Right atrium auricular region (tissue), 2 donors: ENCODE results near the gene HNRNPAB. TPM values are rescaled to one million over a fixed set of nuclear protein-coding genes. Genes with fewer than 3 reads are reported as not detected.

Experiments
- DNase-seq: peaks from one replicate; pipeline ENCODE4 v3.0.0-alpha.2; 2019; ENCODE audit warnings: low spot score
- H3K27ac ChIP-seq, 2 donors: fragments of 200-600 bp; sonication (generic); 1 replicate in 1 of 2; 2 replicates in 1 of 2; pipeline ENCODE4 v1.5.1; 2016 to 2019
- H3K27me3 ChIP-seq, 2 donors: fragments of 200-600 bp; sonication (generic); one replicate each; pipeline versions ENCODE4 v1.5.1 to v1.6.0; 2017 to 2019
- H3K36me3 ChIP-seq: fragments of 200-600 bp; sonication (generic); one replicate; pipeline ENCODE4 v1.5.1; 2016
- H3K4me1 ChIP-seq, 2 donors: fragments of 200-600 bp; sonication (generic); one replicate each; pipeline versions ENCODE4 v1.5.1 to v1.6.0; 2017 to 2019
- H3K4me3 ChIP-seq, 2 donors: fragments of 200-600 bp; sonication (generic); 1 replicate in 1 of 2; 2 replicates in 1 of 2; pipeline ENCODE4 v1.5.1; 2017 to 2019; ENCODE audit warnings: mild to moderate bottlenecking in 1 of 2, moderate library complexity in 1 of 2
- H3K9me3 ChIP-seq, 2 donors: fragments of 200-600 bp; sonication (generic); one replicate each; pipeline ENCODE4 v1.5.1; 2019
- total RNA-seq, 2 donors: library from RNA; depleted of rRNA; stranded (reverse); fragments of >200 nt; gene quantifications; one replicate each; pipeline ENCODE4 v1.1.0, GENCODE V29; 2016
- TF ChIP-seq, protein P1 (sequence below), 2 donors: fragments of 200-600 bp; sonication (generic); IDR thresholded peaks; one replicate each; pipeline ENCODE4 v1.5.1; 2019; ENCODE audit warnings: antibody characterized with exemption in 2 of 2

Gene HNRNPAB
- total RNA-seq, 2 donors from 2014 or later: 62.4 to 69.1 TPM

DNA sequence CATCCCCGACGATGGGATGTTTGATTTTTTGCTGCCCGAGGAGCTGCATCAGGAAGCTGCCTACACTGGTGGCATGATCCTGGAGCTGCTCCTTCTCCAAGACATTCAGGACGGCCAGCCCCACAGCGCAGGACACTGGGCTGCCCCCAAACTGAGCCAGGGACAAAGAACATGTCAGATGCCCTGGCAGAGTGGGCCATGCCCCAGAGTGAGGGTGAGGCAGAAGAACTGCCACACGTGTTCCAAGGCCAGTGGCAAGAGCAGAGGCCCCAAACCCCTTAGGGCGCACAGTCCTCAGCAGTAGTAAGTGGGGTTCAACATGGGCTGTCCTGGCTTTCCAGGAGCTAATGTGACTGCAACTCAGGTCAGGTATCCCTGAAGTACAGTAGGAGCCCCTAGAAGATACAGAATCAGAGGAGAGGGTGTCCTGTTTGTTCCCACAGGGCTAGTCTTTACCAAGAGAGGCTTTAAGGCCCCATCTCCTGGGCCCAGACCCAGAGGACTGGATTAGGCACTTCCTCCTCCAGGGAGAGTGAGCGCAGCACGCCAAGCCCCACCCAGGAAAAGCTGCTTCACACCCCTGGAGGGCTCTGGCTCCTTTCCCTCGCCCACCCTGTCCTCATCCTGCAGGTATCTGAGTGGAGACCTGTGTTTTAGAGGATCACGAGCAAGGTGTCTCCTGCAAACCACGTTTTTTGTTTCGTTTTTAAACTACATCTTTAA lies 11.1 kb downstream of the HNRNPAB start:
- Histone ChIP-seq H3K27ac (no peak overlapping the region), H3K36me3 (peaks cover 82% of the 10 kb centered on the region), H3K4me3 (no peak overlapping the region), H3K9me3 (no peaks in the 10 kb centered on the region), H3K27me3 (no peaks in the 10 kb centered on the region), H3K4me1 (no peaks in the 10 kb centered on the region)
- no peak for DNase-seq
- TF ChIP-seq, protein P1, sequence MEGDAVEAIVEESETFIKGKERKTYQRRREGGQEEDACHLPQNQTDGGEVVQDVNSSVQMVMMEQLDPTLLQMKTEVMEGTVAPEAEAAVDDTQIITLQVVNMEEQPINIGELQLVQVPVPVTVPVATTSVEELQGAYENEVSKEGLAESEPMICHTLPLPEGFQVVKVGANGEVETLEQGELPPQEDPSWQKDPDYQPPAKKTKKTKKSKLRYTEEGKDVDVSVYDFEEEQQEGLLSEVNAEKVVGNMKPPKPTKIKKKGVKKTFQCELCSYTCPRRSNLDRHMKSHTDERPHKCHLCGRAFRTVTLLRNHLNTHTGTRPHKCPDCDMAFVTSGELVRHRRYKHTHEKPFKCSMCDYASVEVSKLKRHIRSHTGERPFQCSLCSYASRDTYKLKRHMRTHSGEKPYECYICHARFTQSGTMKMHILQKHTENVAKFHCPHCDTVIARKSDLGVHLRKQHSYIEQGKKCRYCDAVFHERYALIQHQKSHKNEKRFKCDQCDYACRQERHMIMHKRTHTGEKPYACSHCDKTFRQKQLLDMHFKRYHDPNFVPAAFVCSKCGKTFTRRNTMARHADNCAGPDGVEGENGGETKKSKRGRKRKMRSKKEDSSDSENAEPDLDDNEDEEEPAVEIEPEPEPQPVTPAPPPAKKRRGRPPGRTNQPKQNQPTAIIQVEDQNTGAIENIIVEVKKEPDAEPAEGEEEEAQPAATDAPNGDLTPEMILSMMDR (IDR thresholded peaks at IDR 0.05): no peak

DNA sequence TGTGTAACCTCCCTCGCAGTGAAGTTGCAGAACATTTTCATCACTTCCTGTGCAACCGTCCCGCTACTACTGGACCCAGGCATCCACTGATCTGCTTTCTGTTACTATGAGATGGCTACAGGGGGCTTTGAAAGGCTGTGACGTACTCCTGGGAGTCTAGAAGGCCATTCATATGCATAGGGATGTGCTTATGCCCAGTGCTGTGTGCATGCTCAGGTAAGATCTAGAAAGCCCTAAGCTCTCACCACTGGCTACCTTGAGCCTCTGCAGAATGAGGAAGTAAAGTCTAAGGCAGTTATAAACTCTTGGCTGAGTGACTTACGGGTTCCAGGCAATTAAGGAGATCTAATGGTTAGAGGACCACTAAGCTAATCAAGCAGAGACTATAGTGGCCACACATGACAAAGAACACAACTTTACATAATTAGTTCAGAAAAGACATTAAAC lies 11.8 kb downstream of the HNRNPAB start:
- Histone ChIP-seq H3K4me1 (no peaks in the 10 kb centered on the region), H3K4me3 (no peak overlapping the region), H3K9me3 (no peaks in the 10 kb centered on the region), H3K36me3 (peaks cover 75% of the 10 kb centered on the region), H3K27ac (no peak overlapping the region), H3K27me3 (no peaks in the 10 kb centered on the region)
- DNase-seq: no peak
- TF ChIP-seq, protein P1 (IDR thresholded peaks at IDR 0.05): no peak

DNA sequence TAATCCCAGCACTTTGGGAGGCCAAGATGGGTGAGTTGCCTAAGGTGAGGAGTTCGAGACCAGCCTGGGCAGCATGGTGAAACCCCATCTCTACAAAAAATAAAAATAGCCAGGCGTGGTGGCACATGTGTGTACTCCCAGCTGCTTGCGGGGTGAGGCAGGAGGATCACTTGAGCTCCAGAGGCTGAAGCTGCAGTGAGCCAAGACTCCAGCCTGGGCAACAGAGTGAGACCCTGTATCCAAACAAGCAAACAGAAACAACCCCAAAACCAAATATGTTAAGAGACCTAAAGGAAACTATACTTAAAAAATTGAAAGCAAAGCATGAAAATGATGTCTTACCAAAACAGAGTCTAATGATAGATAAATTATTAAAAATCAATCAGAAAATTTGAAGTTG lies 12.4 kb downstream of the HNRNPAB start:
- Histone ChIP-seq H3K36me3 (peaks cover 68% of the 10 kb centered on the region), H3K4me1 (no peaks in the 10 kb centered on the region), H3K27ac (no peak overlapping the region), H3K27me3 (no peaks in the 10 kb centered on the region), H3K4me3 (no peak overlapping the region), H3K9me3 (no peaks in the 10 kb centered on the region)
- TF ChIP-seq, protein P1 (IDR thresholded peaks at IDR 0.05): no peak
- no peak for DNase-seq

DNA sequence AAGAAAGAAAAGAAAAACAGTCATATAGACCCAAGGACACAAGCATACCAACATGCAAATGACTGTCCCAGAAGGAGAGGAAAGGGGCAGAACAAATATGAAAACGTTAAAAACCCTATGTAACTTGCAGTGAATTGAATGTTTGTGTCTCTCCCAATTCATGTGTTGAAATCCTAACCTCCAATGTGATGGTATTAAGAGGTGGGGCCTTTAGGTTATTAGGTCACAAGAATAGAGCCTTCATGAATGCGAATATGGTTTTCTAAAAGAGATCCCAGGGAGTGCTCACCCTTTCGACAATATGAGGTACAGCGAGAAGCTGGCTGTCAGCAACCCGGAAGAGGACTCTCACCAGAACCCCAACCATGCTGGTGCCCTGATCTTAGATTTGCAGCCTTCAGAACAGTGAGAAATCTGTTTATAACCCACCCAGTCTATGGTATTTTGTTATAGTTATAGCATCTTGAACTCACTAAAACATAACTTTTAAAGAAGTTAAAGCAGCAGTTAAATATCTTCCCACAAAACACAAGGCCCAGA lies 14.0 kb downstream of the HNRNPAB start:
- Histone ChIP-seq H3K4me3 (no peak overlapping the region), H3K27ac (no peak overlapping the region), H3K27me3 (no peaks in the 10 kb centered on the region), H3K9me3 (no peaks in the 10 kb centered on the region), H3K36me3 (peaks cover 53% of the 10 kb centered on the region), H3K4me1 (no peaks in the 10 kb centered on the region)
- TF ChIP-seq, protein P1 (IDR thresholded peaks at IDR 0.05): no peak
- DNase-seq: no peak

DNA sequence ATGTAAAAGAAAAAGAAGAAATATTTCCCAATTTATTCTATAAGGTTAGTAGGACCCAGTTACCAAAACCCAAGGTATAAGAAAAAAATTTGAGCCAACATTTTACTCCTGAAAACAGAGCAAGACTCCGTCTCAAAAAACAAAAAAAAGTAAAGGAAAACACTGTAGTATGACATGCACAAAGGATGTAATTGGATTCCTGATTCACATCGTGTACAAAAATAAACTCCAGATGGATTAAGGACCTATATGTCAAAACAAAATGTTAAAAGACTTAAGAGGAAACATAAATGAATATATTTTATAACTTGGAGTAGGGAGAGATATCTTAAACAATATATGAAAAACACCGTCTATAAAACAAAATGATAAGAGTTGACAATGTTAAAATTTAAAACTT lies 14.5 kb downstream of the HNRNPAB start:
- TF ChIP-seq, protein P1 (IDR thresholded peaks at IDR 0.05): no peak
- H3K27me3 ChIP-seq: no peaks in the 10 kb centered on the region

More for the DNA sequence above, 14.5 kb downstream of the HNRNPAB start:
- Histone ChIP-seq H3K4me3 (no peak overlapping the region), H3K36me3 (peaks cover 48% of the 10 kb centered on the region), H3K4me1 (peaks cover 0 to 2% of the 10 kb centered on the region in 2 donors), H3K9me3 (no peaks in the 10 kb centered on the region), H3K27ac (no peak overlapping the region)
- DNase-seq: no peak
